ENCODE results near the gene DNMT3A.

Gene DNMT3A

DNA sequence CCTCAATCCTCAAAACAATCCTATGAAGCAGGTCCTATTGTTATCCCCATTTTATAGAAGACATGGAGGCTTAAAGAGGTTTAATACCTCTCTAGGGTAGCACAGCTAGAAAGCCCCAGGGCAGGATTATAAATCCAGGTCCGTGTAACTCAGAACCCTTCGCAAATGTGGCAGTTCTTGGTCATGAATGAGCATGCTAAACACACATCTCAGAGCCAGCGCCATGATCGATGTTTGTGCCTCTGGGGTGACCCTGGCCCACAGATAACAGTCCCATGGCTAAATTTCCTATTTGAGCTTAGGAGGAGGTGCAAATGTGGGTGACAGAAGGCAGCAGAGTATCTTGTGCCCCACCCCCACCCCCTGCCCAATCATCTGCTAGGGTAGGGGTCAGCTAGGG, 17.5 kb downstream of the DNMT3A start:
- DNase-seq: no peak

DNA sequence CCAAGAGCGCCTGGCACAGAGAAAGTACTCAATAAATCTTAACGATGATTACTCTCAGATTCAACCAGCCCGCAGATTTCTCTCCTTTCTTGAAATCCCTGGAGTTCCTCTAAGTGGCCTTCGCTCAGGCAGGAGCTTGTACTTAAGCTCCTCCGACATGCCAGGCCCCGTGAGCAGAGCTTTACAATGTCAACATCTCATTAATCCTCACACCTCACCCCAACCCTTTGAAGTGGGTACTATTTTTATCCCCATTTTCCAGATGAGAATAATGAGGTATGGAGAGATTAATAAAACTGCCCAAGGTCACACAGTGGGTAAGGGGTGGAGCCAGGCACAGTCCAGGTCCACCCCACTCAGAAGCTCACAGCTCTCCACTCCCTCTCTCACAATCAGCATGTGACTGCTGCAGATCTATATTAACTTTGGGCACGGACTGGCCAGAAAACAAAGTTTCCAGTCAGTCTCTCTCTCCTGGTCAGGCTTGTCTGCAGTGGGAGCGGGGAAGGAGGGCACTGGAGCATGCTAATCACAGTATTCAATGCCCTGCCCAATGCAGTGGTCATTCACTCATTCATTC, 18.0 kb downstream of the DNMT3A start:
- no peak for DNase-seq

DNA sequence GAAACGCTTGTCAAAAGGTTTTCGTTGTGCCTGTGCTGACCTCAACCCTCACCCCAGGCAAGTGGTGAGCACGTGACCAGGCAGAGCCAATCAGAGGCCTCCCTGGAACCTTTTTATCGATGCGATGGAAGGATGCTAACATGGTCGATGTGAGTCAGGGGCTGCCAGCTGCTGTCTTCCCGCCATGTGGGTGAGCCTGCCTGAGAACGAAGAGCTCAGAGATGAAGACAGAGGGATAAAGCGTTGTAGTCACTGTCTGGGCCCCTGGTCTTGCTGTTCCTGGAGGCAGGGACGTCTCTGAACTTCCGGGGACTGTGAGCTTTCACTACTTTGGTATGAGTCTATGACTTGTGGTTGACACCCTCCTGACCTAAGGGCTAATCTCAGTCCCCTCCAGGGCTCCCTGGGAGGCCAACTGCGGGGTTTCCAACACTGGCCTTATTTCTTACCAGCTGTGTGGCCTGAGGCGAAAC, 18.6 kb downstream of the DNMT3A start:
- no peak for DNase-seq

DNA sequence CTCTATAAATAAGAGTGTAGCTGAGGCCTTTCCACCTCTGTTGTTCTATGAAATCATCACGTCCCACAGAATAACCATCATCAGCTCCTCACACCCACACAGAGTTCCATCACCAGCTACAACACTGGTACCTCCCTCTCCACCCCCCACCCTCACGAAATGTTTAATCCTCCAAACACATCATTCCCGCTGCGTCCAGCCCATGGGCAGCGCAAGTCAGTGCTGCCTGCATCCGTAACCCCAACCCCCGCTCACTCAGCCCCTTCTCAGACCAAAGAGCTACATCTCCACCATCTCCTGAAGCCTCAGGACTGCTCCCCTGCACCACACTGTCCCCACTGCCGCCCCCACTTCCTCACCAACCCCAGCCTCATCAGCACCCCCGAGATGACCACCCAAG, 19.4 kb downstream of the DNMT3A start:
- DNase-seq: no peak

DNA sequence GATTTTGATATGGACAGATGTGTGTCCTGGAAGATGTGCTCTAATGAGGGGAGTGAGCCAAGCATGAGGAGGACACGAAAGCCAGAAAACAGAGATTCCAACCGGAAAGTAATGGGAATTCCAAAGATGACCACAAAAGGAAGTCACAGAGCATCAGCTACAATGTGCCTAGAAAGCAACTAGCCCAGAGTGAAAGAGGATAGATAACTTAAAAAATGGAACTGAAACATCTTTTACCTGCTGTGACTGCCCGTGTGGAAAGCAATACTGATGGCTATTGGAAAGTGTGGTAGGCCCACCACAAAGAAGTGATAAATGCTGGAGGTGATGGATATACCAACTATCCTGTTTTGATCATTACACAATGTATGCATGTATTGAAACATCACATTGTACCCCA, 21.6 kb downstream of the DNMT3A start:
- no peak for DNase-seq

DNA sequence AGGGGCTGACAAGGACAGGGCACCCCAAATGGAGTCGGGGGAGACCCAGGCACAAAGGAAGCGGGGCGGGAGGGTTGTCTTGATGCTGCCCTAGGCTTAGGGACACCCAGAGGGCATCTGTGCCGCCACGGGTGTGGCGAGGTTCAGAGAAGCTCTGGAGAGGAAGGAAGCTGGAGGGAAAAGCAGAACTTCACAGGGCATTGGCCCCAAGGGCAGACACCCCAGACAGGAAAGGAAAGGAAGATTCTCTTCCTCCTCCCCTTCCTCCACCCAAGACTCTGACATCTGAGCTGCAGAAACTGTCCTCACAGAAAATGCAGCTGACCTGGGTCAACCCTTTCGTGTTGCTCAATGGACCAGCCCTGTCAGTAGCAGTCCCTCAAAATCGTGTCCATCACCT, 25.6 kb downstream of the DNMT3A start:
- peak; percentile 27 to 29 for DNase-seq

DNA sequence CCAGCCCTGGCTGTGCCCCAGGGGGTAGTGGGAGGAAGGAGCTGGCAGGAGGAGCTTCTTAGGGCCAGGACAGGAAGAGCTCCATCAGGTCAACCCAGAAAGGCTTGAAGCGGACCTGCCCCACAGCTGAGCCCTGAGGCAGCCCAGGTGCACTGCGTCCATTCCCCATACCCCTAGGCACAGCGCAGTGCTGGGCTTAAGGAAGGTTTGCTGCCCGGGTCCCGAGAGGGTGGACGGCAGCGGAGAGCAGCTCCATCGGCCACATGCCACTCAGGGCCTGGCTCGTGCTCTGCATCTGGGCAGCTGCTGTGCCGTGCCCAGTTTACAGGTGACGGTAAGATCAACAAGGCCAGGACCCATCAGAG, 26.4 kb downstream of the DNMT3A start:
- DNase-seq: no peak

DNA sequence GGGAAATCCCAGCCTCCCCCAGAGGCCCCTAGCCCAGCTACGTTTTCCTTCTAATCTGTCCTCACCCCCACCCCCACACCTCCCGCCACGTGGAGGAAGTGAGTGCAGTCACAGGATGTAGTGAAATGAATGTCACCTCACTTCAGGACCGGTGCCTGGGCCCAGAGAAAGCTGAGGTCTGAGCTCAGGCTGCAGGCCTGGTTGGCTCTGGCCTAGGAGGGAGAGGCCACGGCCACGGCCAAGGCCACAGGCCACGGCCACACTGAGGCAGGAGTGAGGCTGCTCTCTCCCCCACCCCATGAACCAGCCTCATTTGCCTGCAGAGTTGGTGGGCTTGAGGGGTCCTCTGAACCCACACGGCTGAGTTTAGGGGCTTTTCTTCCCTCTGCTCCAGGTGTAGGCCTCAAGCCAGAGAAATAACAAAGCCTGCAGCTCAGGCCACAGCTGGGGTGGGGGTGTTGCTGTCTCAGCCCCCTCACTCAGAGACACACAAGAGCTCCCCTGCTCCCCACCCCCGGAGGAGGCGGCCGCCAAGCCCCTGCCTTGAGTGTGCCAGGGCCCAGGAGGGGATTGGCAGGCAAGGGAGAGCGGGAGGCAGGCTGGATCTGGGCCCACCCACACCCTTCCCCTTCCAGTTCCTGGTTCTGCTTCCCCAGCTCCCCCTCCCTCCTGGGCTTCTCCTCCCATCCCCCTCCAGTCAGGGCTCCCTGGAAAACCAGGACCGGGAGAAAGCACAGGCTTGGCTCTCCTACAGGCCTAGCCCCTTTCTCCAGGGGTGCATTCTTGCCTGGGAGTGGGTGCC, 27.0 kb downstream of the DNMT3A start:
- DNase-seq: peak; percentile 55 to 61

DNA sequence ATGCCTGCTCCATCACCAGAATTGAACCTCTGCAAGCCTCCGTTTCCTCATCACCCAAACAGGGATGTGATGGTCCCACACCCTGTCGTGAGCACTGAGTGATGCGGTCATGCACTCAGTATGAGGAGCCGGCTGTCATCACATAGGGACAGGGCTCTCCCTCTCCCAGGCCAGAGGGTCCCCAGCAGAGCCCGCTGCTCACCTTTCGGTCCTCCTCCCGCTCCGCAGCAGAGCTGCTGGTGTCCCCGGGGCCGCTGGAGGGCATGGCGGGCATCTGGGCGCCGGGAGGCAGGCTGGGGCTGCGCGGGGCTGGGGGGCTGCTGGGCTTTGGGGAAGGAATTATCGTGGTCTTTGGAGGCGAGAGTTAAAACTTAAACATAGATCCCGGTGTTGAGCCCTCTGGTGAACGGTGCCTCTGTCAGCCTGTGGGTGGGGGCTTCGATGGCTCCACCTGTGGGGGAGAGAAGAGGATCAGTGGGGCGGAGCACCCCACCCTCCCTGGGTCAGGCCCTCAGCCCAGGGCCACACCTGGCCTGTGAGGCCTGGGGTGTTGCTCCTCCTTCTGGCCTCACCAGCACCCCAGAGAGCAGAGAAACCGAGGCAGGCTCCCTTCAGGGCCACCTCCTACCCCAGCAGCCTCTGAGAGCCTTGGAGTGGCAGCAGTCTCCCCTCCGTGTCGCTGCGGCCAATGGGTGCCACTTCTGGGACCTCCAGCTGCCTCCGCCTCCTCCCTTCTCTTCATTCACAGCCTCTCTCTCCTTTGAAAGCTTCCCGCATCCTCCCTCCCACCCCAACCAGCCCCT, 27.8 kb downstream of the DNMT3A start:
- DNase-seq: no peak

DNA sequence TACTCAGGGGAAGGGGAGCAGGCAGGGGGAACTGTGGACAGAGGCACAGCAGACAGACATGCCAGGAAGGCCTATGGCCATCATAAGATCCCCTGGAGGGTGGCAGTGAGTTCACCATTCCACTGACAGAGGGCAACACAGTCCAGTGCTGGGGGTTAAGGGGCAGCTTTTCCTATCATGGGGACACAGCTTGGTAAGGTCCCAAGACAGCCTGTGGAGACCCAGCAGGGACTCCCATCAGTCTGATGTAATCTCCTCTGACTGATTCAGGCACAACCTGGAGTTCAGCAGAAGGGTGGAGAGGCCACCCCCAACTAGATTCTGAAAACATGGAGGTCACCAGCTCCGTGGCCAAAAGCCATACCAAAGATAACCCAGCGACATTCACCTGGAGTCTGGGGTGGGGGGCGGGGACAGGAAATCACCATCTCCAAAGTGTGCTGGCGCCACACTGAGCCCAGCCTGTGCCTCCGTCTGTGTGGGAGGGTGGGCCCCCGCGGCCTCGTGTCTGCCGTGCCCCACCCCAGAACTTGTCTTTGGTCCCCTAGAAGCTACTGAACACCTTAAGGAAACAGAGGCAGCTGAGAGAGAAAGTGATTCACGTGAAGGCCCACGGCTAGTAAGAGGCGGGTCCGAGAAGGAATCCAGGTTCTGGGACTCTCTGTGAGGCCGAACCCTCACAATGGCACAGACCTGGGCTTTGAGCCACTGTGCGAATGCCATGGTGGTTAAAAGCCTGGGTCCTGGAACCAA, 28.6 kb downstream of the DNMT3A start:
- DNase-seq: no peak

DNA sequence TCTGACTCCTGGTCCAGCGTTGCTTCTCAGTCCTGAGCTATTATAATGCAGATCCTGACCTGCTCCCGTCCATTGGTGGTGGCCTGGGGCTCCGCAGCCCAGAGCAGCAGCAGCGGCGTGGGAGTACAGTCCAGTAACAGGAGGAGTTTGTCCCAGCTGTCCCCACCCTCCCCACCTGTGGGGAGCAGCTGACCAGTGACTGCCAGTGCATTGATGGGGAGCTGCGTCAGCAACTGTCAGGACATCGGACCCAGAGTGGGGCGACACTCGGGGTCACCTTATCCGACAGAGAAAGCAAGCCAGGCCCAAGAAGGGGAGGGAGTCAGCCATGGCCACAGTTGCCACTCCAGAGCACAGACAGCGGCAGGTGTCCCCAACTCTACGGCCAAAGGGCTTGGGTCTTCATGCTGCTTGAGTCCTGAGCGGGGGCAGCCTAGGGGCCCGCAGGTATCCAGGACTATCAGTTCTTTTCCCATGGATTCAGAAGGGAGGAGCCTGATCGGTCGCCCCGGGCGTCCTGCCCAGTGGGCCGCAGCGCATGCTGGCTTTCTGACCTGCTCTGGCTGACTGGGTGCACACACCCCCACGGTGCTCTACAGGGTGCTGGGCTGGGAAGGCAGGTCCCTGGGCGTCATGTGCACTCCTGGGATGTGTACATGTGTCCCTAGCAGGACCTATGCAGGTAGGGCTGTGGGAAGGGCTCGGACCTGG, 29.7 kb downstream of the DNMT3A start:
- DNase-seq: no peak

DNA sequence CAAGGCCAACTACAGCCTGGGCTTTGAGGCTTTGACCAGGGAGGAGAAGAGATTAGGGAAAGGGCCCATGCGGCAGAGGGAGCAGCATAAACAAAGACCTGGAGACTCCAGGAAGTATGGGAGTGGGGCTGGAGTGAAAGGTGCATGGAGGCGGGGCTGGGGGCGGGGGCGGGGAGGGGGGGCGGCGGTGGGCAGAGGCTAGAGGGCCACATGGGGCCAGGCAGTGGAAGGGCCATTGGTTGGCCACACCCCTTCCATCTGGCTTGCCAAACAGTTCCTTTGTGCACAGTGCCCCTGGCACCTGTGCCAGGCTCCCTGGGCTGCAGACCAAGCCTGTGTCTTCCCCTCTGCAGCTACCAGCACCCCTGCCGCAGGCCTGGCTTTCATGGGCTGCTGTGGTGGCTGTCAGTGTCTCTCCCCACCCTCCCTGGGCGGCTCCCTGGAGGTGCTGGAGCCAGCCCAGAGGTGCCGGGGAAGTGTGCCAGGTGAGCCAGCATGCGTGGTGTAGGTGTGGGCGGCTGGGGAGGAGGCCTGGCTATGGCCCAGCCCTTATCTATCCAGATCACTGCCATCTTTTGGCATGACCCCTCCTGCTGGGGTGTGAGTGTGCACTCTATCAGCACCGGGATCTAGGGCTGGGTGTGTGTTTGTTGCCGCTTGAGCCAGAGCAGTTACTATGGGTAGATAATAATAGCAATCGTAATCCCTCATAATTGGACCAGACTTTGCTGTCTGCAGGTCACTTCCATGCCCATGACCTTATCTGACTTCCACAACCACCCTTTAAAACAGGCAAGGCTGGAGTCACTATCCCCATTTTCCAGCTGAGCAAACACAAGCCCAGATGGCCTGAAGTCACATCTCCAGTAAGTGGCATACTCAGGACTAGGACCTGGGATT, 30.5 kb downstream of the DNMT3A start:
- DNase-seq: peak in 1 of 2 donors; percentile 32

DNA sequence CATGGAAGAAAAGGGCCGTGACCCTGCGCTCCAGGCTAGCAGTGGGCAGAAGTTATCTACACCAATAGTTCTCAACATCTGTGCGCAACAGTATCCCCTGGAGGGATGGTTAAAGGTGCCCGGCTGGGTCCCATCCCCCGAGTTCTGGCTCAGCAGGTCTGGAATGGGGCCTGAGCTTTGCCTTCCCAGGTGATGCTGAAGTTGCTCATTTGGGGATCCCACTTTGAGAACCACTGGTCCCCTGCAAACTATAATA, 31.1 kb downstream of the DNMT3A start:
- DNase-seq: no peak

DNA sequence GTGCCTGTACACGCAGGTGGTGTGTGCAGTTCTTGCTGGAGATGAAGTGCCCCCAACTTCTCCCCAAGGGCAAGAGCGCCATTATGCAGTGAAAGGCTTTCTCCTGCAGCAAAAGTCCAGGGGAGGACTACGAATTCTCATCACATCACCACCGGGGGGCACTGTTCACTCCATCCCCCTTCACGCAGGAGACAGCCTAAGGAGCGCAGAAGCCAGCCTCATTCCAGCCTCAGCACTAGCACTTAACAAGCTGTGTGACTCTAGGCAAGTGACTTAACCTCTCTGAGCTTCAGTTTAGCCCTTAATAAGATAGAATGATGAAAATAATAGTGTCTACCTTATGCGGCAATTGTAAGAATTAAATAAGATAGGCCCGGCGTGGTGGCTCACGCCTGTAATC, 32.3 kb downstream of the DNMT3A start:
- peak; percentile 43 to 62 for DNase-seq

DNA sequence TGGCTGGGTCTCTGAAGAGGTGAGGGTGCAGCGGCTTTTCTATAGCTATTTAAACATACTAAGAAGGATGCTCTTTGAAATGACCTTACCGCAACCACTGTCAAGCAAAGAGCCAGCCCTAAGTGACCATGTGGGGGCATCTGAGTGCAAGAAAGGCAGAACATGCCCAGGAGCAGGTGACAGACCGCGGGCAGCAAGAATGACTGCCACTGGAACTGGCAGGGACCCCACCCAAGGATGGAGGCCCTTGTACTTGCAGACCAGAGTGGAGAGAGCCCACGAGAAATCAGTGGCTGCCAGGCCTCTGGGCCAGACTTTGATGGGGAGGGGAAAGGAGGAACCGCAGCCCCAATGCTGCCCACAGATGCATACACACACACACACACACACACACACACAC, 33.1 kb downstream of the DNMT3A start:
- peak in 1 of 2 donors; percentile 27 for DNase-seq

DNA sequence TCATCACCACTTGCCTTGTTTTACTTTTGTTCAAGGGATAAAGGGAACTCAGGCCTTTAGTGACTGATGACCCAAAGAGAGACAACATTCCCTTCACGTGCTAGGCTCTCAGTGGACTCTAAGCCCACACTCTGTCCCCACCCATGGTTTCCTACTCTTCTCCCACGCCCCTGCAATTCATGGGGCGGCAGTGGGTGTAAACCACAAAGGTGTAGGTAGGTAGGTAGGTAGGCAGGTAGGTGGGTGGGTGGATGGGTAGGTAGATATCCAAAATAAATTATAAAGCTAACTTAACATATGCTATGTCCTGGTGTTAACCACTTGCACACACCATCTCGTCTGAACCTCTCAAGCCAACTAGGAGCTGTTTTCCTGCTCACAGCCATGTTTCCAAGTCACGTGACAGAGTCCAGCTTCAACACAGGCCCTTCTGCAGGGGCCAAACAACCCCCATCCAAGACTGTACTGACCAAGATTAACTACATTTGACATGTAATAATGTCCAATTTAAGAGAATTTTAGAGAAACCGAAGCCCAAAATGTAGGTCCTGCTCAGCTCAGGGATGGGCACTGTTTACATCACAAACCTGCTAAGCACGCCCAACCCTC, 33.7 kb downstream of the DNMT3A start:
- no peak for DNase-seq

DNA sequence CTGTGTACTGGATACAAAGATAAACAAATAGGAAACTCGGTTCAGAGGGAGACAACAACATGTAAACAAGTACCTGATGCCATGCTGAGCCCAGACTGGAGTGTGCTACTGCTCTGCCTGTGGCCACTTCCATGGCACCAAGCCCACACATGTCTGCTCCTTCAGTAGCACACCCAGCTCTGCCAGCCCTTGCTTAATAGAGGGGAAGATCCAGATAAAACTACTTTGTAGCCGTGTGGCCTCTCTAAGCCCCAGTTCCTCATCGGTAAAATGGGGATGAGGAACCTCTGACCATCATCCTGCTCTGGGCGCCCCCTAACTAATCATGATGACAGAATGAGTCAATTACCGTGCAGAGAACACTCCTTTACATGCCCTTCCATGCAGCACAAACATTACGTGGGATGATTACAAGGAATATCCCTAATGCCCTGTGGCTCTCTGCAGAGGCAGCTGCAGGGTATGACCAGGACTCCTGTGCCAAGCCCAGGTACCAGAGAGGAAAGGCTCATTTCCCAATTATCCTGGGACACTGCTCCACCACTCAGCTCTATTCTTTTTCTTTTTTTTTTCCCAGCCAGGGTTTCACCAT, 34.9 kb downstream of the DNMT3A start:
- peak in 1 of 2 donors; percentile 27 for DNase-seq

DNA sequence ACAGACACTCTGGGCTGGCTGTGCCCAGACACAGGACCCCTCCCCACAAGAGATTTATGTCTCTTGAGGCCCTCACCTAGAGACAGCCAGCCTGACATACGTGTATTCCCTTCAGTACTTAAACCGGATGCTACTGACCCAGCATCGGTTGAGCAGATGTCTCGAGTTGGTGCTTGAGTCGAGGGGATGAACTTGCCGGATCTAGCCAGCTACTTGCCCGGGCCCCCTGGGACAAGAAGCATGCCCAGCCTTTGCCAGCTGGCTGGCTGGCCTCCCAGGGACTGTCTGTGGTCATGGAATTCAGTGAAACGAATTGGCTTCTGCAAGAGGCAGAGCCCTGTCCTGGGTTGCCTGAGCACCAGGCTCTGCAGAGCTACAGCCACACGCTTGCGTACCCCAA, 36.0 kb downstream of the DNMT3A start:
- peak; percentile 30 to 61 for DNase-seq

DNA sequence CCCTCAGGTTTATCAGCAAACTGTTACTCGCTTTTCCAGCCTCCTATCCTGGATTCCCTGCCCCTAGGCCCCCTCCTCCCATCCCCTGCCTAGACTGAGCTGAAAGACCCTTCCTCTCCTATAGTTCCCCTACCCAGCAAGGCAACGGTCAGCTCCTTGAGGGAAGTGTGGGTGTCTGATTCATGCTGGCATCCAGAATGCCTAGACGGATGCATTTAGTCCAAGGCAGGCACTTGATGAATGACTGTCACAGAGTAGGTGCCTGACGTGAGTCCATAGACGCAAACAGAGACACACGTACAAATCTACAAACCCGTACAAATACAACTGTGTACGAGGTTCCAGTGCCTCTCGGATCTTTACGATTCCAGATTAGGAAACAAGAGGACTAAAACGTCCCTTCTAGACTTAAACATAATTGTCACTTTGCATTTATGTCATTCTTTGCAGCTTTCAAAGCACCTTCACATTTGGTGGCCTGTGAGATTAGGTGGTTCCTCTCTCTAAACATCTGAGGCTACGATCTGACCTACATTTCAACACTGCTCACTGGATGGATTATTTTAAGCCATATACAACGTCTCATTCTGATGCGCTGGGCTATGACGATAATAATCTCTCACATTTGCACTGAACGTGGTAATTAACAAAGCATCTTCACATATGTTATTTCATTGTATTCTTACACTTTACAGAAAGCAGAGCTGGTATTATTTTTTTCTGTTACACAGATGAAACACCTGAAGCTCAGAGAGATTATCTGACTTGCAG, 36.7 kb downstream of the DNMT3A start:
- no peak for DNase-seq

DNA sequence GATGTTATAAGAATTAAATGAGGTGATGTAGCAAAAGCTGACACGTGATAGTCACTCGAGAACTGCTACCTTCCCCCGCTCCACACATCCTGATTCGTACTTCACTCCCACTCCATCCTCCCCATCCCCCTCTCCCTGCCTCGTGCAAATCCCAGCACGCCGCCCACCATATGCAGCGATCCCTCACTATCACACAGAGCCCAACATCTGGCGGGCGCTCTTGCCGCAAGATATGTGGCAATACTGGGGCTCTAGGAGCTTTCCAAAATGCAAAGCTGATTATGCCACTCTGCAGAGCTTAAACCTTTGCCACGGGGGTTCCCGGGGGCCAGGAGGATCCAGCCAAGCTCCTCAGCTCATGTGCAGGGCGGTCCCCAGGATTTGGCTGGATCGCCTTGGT, 37.4 kb downstream of the DNMT3A start:
- DNase-seq: no peak

Data from hippocampal formation (tissue), 2 donors.